Measurements from ENCODE around the gene ELP5. TPM values are rescaled to one million over a fixed set of nuclear protein-coding genes. Genes with fewer than 3 reads are reported as not detected.

The ELP5 gene
- total RNA-seq, 4 donors from 2014 or later: 24.9 to 33.3 (median 27.8) TPM

DNA sequence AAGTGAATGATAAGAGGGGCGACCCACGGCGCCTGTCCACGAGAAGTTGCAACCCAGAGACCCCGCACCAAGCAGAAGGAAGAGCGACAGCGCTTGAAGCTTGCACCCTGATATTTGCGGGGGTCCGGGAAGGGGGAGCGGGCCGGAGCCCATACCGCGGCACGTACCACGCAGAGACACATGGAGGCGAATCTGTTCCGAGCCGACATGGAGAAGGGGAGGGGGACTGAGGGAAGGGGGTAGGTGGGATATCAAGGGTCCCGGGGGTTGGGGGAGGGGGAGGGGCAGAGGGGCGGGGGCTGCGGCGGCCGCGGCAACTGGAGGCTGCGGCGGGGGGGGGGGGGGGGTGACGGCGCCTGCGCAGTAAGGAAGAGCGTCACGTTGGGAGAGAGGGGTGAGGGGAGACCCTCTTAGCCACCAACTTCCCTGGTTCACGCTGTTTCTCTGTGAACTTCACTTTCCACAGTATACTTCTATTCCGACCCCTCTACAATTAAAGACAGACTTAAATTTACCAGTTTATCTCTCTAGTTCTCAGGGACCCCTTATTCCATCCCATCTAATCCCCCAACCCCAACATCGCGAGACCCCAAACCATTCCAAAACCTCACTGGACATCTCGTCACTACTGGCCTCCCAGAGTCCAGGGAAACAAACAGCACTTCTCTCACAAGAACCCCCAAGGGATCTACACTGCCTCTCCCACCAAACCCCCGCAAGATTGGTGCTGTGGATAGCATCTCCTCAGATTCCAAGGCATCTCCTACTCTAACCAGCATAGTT is 40.3 kb upstream of the ELP5 start:
- Histone ChIP-seq H3K9me3 (no peaks in the 10 kb centered on the region), H3K4me1 (peaks cover 27 to 71% (median 67%) of the 10 kb centered on the region in 4 donors), H3K27me3 (no peaks in the 10 kb centered on the region), H3K27ac (replicated peaks in 1 of 4) (no peak overlapping the region), H3K4me3 (peak overlapping the region in 2 of 4 donors; percentile 18 to 31), H3K36me3 (no peaks in the 10 kb centered on the region)
- WGBS: 45% methylated on average over 11 of the region's 37 CpGs
- no peak for DNase-seq (ENCODE audit: extremely low spot score)
- TF ChIP-seq POLR2A (IDR thresholded peaks at IDR 0.05; ENCODE audit: low read depth) (no peak), POLR2AphosphoS5 (IDR thresholded peaks at IDR 0.05) (no peak), EP300 (IDR thresholded peaks at IDR 0.05) (no peak)
- TF ChIP-seq, protein P1, sequence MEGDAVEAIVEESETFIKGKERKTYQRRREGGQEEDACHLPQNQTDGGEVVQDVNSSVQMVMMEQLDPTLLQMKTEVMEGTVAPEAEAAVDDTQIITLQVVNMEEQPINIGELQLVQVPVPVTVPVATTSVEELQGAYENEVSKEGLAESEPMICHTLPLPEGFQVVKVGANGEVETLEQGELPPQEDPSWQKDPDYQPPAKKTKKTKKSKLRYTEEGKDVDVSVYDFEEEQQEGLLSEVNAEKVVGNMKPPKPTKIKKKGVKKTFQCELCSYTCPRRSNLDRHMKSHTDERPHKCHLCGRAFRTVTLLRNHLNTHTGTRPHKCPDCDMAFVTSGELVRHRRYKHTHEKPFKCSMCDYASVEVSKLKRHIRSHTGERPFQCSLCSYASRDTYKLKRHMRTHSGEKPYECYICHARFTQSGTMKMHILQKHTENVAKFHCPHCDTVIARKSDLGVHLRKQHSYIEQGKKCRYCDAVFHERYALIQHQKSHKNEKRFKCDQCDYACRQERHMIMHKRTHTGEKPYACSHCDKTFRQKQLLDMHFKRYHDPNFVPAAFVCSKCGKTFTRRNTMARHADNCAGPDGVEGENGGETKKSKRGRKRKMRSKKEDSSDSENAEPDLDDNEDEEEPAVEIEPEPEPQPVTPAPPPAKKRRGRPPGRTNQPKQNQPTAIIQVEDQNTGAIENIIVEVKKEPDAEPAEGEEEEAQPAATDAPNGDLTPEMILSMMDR (IDR thresholded peaks at IDR 0.05): no peak
- intact Hi-C loops (cut with DNase I): no loop called here

DNA sequence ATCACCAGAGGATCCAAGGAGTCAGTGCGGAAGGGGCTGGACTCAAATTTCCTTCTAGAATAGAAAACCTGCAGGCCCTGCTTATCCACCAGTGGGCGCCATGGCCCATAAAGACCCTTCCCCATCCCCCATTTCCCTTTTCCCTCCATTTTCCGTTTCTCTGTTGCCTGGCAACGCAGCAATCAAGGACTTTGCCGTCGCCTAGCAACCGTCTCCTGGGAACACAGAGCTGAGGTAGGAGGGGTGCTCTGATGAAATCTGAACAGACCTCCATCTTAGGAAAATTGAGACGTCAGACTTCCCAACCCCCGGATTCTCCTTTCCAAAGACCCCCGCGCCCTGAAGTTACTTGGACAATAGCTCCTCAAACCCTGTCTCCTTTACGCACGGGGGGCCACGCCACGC is 38.1 kb upstream of the ELP5 start:
- TF ChIP-seq POLR2A (IDR thresholded peaks at IDR 0.05; ENCODE audit: low read depth): no peak
- TF ChIP-seq EP300 (IDR thresholded peaks at IDR 0.05): no peak
- TF ChIP-seq, protein P1 (IDR thresholded peaks at IDR 0.05): peak; percentile 7 to 21 (median 21)
- no peak for TF ChIP-seq POLR2AphosphoS5 (IDR thresholded peaks at IDR 0.05)
- Histone ChIP-seq H3K4me3 (peak overlapping the region; percentile 62 to 64 (median 64)), H3K36me3 (no peaks in the 10 kb centered on the region), H3K27me3 (no peaks in the 10 kb centered on the region), H3K9me3 (no peaks in the 10 kb centered on the region), H3K27ac (replicated peaks in 1 of 4) (peak overlapping the region; percentile 92 to 99 (median 97)), H3K4me1 (peaks cover 45 to 73% (median 69%) of the 10 kb centered on the region in 4 donors)
- intact Hi-C loops (cut with DNase I): no loop called here
- no peak for DNase-seq (ENCODE audit: extremely low spot score)
- WGBS: 6% methylated on average over 9 of the region's 15 CpGs

DNA sequence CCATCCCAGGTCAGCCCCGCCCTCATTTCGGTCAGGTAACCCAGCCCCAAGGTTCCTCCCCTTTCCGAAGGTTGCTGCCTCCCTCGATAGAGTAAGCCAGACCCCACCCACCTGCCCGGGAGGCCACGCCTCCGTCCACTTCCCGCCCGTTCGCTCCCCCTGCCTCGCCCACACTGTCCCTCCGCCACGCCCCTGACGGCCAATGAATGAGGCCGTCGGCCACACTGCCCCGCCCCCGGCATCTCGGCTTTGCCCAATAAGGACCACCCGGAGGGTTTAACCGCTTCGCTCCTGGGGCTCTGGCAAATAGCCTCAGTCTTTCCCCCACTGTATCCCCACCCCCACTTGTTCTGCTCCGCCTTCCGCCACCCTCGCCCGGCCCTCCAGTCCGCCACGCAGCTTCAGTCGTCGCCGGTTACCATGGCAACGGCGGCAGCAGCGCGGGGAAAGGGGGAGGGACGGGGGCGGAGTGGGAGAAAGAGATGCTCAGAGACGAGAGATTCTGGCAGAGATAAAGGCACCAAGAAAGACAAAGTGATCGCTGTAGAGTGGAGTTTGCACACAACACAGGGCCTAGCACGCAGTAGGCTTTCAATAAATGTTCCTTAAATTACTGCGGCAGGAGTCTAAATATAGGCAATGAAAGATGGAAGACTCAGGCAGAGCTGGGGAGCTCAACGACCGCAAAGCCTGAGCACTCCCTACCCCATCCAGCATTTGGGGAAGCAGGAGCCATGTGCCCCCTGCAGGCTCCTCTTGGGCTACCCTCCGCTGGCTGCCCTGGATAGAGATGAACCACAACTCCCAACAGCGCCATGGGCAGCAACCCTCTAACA is 37.5 kb upstream of the ELP5 start:
- 1% methylated on average over 35 of the region's 45 CpGs for WGBS
- intact Hi-C loops (cut with DNase I): no loop called here
- peaks cover 49 to 79% (median 75%) of the 10 kb centered on the region in 4 donors for H3K4me1 ChIP-seq

DNA sequence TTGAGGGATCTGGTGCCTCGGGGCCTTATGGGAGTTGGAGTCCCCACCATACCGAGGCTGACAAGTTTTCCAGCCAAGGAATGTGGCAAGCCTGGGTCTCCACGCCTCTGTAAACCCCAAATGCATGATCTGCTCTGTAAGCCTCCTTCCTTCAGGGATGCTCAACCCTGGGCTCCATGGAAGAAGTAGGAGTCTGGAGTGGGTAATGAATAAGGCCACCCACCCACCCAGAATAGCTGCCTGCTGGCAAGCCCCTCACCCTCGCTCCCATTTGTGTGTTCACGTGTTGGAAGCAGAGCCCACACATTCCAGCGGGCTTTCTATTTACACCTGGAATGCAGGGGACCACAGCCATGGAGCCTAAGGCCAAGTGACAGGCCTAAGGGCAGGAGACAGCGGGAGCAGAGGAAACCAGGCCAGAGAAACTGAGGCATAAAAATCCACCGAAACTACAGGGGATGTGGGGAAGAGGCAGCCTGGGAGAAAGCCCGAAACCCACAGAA is 36.8 kb upstream of the ELP5 start:
- intact Hi-C loops (cut with DNase I): no loop called here
- Histone ChIP-seq H3K36me3 (no peaks in the 10 kb centered on the region), H3K4me1 (peaks cover 49 to 81% (median 77%) of the 10 kb centered on the region in 4 donors), H3K4me3 (peak overlapping the region; percentile 62 to 64 (median 64)), H3K9me3 (no peaks in the 10 kb centered on the region), H3K27me3 (no peaks in the 10 kb centered on the region), H3K27ac (replicated peaks in 1 of 4) (peak overlapping the region; percentile 92 to 99 (median 97))
- peak; percentile 99 for DNase-seq (ENCODE audit: extremely low spot score)
- TF ChIP-seq POLR2AphosphoS5 (IDR thresholded peaks at IDR 0.05) (peak in 1 of 2 donors; percentile 77), EP300 (IDR thresholded peaks at IDR 0.05) (no peak)
- 19% methylated on average over 9 of the region's 9 CpGs for WGBS

More for the DNA sequence above, 37.5 kb upstream of the ELP5 start:
- Histone ChIP-seq H3K9me3 (no peaks in the 10 kb centered on the region), H3K36me3 (no peaks in the 10 kb centered on the region), H3K27ac (replicated peaks in 1 of 4) (peak overlapping the region; percentile 92 to 99 (median 97)), H3K27me3 (no peaks in the 10 kb centered on the region), H3K4me3 (peak overlapping the region; percentile 62 to 64 (median 64))
- DNase-seq (ENCODE audit: extremely low spot score): peak; percentile 100
- TF ChIP-seq, protein P1 (IDR thresholded peaks at IDR 0.05): peak; percentile 18 to 51 (median 39)
- no peak for TF ChIP-seq POLR2A (IDR thresholded peaks at IDR 0.05; ENCODE audit: low read depth)
- peak; percentile 36 to 62 for TF ChIP-seq POLR2AphosphoS5 (IDR thresholded peaks at IDR 0.05)

Data from esophagus muscularis mucosa (tissue), 4 donors.